GM10847 (cell line): ENCODE data around the gene LRRC8C.

Experiments used
- POLR2A ChIP-seq: IDR thresholded peaks from 2 replicates; pipeline ENCODE4 v1.6.1; 2011; ENCODE audit not compliant: insufficient read length; ENCODE audit errors: extremely low read depth

The LRRC8C gene

GRCh38 chr1:89606227-89606980 is 26.5 kb upstream of the LRRC8C start:
- TF ChIP-seq POLR2A, result no peak

GRCh38 chr1:89607156-89607555 is 25.8 kb upstream of the LRRC8C start:
- TF ChIP-seq POLR2A, result no peak

GRCh38 chr1:89607586-89608318 is 25.2 kb upstream of the LRRC8C start:
- TF ChIP-seq POLR2A, result no peak

DNA sequence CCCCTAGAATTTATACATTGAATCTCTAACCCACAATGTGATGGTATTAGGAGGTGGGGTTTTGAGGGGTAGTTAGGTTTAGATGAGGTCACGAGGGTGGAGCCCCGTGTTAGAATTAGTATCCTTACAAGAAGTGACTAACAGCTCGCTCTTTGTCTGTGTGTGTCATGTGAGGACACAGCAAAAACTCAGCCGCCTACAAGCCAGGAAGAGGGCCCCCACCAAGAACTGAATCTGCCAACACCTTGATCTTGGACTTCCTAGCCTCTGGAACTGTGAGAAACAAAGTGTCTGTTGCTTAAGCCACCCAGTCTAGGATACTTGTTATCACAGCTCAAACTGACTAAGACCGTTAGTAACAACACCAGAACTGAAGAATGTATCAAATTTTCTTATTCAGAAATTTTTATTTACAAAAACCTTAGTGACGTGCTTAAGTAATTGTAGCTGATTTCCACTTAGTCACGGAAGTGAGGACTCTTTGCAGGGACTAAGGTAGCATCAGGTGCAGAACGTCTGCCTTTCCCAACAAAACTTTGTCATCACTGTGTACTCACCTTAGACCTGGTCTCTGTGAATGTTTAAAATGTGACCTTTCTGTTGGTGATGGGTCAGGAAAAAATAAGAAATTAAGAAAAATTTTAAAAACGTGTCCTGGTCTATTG is 24.5 kb upstream of the LRRC8C start:
- TF ChIP-seq POLR2A, result no peak

DNA sequence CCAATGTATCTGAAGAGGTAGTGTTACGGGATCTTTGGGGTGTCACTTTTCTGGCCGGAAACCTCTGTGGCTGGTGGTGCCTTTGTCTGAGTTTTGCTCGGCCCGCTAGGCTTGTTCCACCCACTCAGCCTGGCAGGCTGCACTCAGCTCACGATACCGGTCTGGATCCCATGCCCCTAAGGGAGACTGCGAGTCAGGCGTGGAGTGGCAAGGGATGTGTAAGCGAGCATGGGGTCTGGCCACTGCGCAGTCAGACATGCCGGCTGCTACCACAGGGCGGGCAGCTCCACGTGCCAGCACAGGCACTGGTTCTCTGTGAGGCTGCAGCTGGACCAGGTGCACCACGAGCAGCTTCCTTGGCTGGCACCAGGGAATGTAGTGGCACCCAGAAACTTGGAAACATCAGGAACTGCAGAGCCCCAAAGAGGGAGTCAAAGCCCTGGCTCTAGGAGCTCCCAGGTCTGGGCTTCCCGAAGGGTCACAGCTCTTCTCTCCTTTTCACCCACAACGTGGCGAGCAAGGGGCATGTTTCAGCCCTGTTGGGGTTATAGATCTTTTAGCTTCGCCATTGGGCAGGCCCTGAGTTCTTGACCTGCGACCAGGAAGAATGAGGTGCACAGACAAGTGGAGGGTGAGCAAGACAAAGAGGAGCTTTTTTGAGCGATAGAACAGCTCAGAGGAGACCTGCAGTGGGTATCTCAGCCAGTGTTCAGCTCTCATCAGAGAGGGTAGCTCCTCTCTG is 23.8 kb upstream of the LRRC8C start:
- no peak for TF ChIP-seq POLR2A

- no peak for TF ChIP-seq POLR2A
Measured at GRCh38 chr1:89609781-89610456, 23.0 kb upstream of the LRRC8C start.

DNA sequence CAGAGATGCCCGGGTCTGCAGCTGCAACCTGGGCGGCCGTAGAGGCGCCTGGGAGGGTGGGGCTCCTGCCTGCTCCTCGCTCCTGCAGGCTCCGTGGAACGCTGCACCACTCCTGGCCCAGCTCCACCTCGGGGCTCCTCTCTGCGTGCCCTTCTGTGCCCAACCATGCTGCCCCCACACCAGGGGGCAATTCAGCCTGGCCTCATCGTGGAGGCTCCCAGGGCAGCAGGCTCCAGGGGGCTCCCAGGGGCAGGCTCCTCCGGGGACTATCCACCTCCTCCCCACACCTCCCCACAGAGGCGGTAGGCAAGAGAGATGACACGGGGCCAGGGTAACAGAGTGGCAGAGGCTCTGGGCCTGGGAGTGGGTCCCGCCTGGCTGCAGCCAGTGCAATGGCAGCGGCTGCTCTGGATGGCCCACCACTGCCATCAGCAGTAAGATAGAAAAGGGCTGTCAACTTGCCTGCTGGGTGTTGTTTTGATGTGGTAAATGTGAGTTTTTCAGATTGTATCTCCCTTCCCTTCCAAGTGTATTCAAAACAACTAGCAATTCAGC is 22.4 kb upstream of the LRRC8C start:
- no peak for TF ChIP-seq POLR2A

- TF ChIP-seq POLR2A, result no peak
Measured at GRCh38 chr1:89611721-89612120, 21.2 kb upstream of the LRRC8C start.

GRCh38 chr1:89613928-89614327 is 19.0 kb upstream of the LRRC8C start:
- no peak for TF ChIP-seq POLR2A

- TF ChIP-seq POLR2A, result no peak
Measured at GRCh38 chr1:89615676-89616598, 17.0 kb upstream of the LRRC8C start.

DNA sequence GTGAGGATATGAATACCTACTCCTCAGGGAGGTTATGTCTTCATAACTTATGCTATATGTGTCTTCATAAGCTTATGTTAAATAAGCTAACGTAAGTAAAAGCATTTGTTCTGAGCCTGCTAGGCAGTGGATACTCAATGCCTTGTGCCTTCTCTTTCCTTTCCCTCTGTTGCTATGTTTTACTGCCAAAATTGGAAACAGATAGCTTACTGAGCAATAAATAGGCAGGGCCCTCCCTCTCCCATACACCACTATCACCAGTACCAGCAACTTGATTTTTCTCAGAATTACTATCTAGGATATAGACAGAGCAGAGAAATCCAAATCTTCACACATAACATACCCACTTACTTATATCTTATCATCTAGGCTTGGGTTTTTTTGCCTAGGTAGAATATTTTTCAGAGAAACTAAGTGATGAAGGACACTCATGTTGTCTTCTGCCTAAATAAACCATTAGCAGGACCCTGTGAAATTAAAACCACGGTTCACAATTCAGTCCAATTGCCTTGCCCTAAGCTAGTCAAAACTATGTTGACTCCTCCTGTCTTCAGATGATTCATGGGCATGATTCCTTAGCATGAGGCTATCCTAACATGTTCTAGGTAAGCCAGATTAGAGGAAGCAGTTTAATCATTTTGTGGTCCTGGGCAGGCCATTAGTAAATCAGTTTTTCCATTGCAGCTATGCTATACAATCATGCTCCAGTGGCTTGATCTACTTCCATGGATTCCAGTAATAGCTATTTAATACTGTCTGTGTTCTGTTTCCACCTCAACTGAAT is 15.9 kb upstream of the LRRC8C start:
- no peak for TF ChIP-seq POLR2A

DNA sequence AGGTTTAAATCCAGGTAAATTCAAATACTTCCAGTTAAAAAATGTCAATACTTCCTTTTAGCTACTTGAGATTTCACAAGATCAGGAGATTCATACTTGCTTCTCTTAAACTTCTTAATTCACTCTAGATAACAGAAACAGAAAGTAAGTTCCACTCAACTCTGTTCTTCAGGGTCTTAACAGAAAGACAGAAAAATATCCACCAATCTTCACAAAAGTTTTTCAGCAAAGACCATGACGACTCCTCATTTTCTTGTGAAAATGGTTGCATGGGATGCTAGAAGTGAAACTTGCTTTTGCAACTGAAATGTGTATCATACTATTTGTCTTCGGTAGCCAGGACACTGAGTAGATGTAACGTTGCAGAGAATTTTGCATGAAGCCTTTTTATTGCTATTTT is 12.3 kb upstream of the LRRC8C start:
- no peak for TF ChIP-seq POLR2A

- no peak for TF ChIP-seq POLR2A
Measured at GRCh38 chr1:89622895-89623294, 10.0 kb upstream of the LRRC8C start.
